ENCODE measurements around the gene MTARC1. TPM values are rescaled to one million over a fixed set of nuclear protein-coding genes. Genes with fewer than 3 reads are reported as not detected.

Gene MTARC1
- total RNA-seq, 4 donors from 2014 or later, result 10.0 to 28.8 (median 16.6) TPM

DNA sequence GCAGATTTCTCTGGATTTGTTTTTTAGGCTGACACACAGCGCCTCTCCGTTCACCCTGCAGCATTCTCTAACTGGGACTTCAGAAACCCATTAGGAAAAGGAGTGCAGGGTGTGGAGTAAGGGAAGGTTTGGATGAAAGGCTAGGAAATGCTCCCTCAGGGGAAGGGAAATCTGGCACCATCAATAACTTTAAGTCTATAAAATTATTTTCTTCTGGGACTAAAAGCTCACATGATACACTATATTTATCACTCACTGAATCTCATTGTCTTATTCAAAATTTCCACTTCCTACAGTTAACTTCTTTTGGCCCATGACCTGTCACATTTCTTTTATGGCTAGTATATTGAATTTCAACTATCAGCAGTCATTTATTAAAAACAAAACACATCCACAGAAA is 46.7 kb downstream of the MTARC1 start:
- H3K9me3 ChIP-seq, result no peaks in the 10 kb centered on the region
- WGBS, 2 donors (ENCODE audit: low coverage in 1 of 2), result 85% methylated on average over 2 of the region's 2 CpGs; no CpG with 5 or more reads in 1 of the 2 donors
- H3K27ac ChIP-seq, result no peak overlapping the region
- no peaks in the 10 kb centered on the region for H3K27me3 ChIP-seq
- peaks cover 0 to 3% (median under 1%) of the 10 kb centered on the region in 4 donors for H3K4me1 ChIP-seq
- intact Hi-C loops (cut with DNase I; ENCODE audit: low total_unique reads) (no loop called here), in situ Hi-C loops (cut with MboI; ENCODE audit: low pct_ligation_motif_present in 1 of 4, low pct_unique_long_range_greater_than_20kb in 1 of 4, low sequenced_read_pairs in 3 of 4) (no loop called here)
- TF ChIP-seq, protein P1, sequence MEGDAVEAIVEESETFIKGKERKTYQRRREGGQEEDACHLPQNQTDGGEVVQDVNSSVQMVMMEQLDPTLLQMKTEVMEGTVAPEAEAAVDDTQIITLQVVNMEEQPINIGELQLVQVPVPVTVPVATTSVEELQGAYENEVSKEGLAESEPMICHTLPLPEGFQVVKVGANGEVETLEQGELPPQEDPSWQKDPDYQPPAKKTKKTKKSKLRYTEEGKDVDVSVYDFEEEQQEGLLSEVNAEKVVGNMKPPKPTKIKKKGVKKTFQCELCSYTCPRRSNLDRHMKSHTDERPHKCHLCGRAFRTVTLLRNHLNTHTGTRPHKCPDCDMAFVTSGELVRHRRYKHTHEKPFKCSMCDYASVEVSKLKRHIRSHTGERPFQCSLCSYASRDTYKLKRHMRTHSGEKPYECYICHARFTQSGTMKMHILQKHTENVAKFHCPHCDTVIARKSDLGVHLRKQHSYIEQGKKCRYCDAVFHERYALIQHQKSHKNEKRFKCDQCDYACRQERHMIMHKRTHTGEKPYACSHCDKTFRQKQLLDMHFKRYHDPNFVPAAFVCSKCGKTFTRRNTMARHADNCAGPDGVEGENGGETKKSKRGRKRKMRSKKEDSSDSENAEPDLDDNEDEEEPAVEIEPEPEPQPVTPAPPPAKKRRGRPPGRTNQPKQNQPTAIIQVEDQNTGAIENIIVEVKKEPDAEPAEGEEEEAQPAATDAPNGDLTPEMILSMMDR (IDR thresholded peaks at IDR 0.05), result no peak
- TF ChIP-seq EP300 (IDR thresholded peaks at IDR 0.05; ENCODE audit: low read depth), result no peak
- no peak for TF ChIP-seq POLR2A (IDR thresholded peaks at IDR 0.05)
- TF ChIP-seq POLR2AphosphoS5 (IDR thresholded peaks at IDR 0.05), result no peak
- no peak overlapping the region for H3K4me3 ChIP-seq
- H3K36me3 ChIP-seq, result no peaks in the 10 kb centered on the region
- no peak for DNase-seq

DNA sequence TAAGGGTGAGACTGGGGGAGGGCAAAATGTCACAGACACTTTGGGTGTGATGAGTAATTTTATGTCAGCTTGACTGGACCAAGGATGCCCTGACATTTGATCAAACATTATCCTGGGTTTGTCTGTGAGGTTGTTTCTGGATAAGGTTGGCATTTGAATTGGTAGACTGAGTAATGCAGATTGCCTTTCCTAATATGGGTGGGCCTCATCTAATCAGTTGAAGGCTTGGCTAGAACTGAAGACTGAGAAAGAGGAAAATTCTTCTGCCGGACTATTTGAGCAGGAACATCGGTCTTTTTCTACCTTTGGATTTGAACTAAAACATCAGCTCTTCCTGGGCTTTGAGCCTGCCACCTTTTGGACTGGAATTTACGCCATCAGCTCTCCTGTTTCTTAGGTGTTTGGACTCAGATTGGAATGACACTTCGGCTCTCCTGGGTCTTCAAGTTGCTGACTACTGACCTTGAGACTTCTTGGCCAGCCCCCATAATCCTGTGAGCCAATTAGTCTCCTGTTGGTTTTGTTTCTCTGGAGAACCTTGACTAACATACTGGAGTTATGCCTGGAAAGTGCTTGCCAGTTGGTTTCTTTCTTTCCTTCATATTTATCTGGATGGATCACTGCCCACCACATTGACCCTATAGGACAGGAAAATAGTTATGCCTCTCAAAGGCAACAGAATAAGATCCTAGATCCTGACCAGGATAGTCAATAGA is 47.6 kb downstream of the MTARC1 start:
- H3K9me3 ChIP-seq, result no peaks in the 10 kb centered on the region
- H3K4me1 ChIP-seq, result peaks cover 0 to 3% (median 0%) of the 10 kb centered on the region in 4 donors
- no peak for DNase-seq
- H3K27ac ChIP-seq, result no peak overlapping the region
- H3K27me3 ChIP-seq, result no peaks in the 10 kb centered on the region
- H3K36me3 ChIP-seq, result no peaks in the 10 kb centered on the region
- no peak for TF ChIP-seq POLR2AphosphoS5 (IDR thresholded peaks at IDR 0.05)
- TF ChIP-seq, protein P1 (IDR thresholded peaks at IDR 0.05), result no peak
- no peak for TF ChIP-seq EP300 (IDR thresholded peaks at IDR 0.05; ENCODE audit: low read depth)
- TF ChIP-seq POLR2A (IDR thresholded peaks at IDR 0.05), result no peak
- no peak overlapping the region for H3K4me3 ChIP-seq
- in situ Hi-C loops (cut with MboI; ENCODE audit: low pct_ligation_motif_present in 1 of 4, low pct_unique_long_range_greater_than_20kb in 1 of 4, low sequenced_read_pairs in 3 of 4), result no loop called here
- intact Hi-C loops (cut with DNase I; ENCODE audit: low total_unique reads), result no loop called here
- WGBS, 2 donors (ENCODE audit: low coverage in 1 of 2), result 80 to 87% methylated on average over 2 to 4 of the region's 4 CpGs

Other genes starting within 250 kb of the MTARC1 start
- gene C1orf115, start 96.5 kb upstream of the MTARC1 start, total RNA-seq, result 100 to 1,000 TPM in 2 of 4 donors, 10 to 100 TPM in 2; 43.2 to 153 (median 103) TPM
- gene MTARC2, start 38.6 kb upstream of the MTARC1 start, total RNA-seq, result 100 to 1,000 TPM in 1 of 4 donors, 10 to 100 TPM in 3; 28.4 to 199 (median 41.7) TPM
- gene HLX, start 92.5 kb downstream of the MTARC1 start, total RNA-seq, result 10 to 100 TPM in 2 of 4 donors, 1 to 10 TPM in 2; 4.2 to 18.4 (median 9.3) TPM